ENCODE measurements around the gene NAPA. TPM values are rescaled to one million over a fixed set of nuclear protein-coding genes. Genes with fewer than 3 reads are reported as not detected.

NAPA gene
- total RNA-seq = 57.7 and 73.9 TPM in 2 replicates

GRCh38 chr19:47514869-47515588, at the start of gene NAPA:
Gene NAPA (minus strand): TSS chr19:47515063. CDS start chr19:47514940, 123 bp downstream.

GRCh38 chr19:47483800-47484690, 30.8 kb downstream of the NAPA start, which contains the start of gene KPTN:
Gene KPTN (minus strand): TSS chr19:47484219. CDS start chr19:47484160, 59 bp downstream.

GRCh38 chr19:47471733-47472457, 43.0 kb downstream of the NAPA start, which contains the start of gene SLC8A2:
Gene SLC8A2 (minus strand): TSS chr19:47471893. CDS start chr19:47466403, 5,490 bp downstream.

Other genes with a start within 250 kb of the NAPA start
- 2.0 and 6.7 TPM in 2 replicates for gene INAFM1, start 240.2 kb downstream of the NAPA start, total RNA-seq
- gene C5AR1, start 205.2 kb downstream of the NAPA start, total RNA-seq = 0.11 and 0.39 TPM in 2 replicates
- under 0.01 and 2.1 TPM in 2 replicates for gene C5AR2, start 182.9 kb downstream of the NAPA start, total RNA-seq
- gene DHX34, start 165.7 kb downstream of the NAPA start, total RNA-seq = 17.7 and 20.3 TPM in 2 replicates
- gene MEIS3, start 95.5 kb downstream of the NAPA start, total RNA-seq = 7.2 and 22.4 TPM in 2 replicates
- gene SLC8A2, start 43.2 kb downstream of the NAPA start, total RNA-seq = under 0.01 and 0.33 TPM in 2 replicates
- 3.1 and 4.6 TPM in 2 replicates for gene KPTN, start 30.8 kb downstream of the NAPA start, total RNA-seq
- 2.7 and 7.5 TPM in 2 replicates for gene ZNF541, start 58.1 kb upstream of the NAPA start, total RNA-seq
- 7.1 and 16.6 TPM in 2 replicates for gene BICRA, start 94.1 kb upstream of the NAPA start, total RNA-seq
- gene EHD2, start 198.4 kb upstream of the NAPA start, total RNA-seq = 113 and 126 TPM in 2 replicates
- 92.9 and 107 TPM in 2 replicates for gene NOP53, start 230.5 kb upstream of the NAPA start, total RNA-seq

Measured in placental epithelial cell (primary cell).